ENCODE measurements around the gene ARVCF.
"Not testable (repeated sequence)": the region's sequence is repeated elsewhere in the genome, so short reads cannot be mapped to it uniquely, and the experiment has no call there.

ARVCF gene

GRCh38 chr22:19959043-19959586, 57.5 kb downstream of the ARVCF start:
- DNase-seq, result no peak

DNA sequence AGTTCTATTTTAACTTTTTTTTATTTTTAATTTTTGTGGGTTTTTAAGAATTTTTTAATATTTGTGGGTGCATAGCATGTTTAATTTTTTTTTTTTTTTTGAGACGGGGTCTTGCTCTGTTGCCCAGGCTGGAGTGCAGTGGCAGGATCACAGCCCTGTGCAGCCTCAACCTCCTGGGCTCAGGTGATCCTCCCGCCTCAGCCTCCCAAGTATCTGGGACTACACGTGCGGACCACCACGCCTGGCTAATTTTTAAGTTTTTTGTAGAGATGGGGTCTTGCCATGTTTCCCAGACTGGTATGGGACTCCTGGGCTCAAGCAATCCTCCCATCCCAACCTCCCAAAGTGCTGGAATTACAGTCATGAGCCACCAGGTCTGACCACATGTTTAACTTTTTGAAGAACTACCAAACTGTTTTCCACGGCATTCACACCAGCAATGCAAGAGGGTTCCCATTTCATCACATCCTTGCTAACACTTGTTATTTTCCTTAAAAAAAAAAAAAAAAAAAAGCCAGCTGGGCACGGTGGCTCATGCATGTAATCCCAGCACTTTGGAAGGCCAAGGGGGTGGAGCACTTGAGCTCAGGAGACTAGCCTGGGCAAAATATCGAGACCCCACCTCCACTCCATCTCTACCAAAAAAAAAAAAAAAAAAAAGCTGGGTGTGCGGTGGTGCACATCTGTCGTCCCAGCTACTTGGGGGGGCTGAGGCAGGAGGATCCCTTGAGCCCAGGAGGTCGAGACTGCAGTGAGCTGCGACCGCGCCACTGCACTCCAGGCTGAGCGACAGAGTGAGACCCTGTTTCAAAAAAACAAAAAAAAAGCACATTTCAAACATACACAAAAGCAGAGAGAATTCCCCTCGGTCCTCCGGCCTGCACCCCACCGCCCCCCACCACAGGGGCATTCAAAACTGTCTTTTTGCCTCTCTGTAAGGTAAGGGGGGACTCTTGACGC, 58.3 kb downstream of the ARVCF start:
- no peak for DNase-seq

DNA sequence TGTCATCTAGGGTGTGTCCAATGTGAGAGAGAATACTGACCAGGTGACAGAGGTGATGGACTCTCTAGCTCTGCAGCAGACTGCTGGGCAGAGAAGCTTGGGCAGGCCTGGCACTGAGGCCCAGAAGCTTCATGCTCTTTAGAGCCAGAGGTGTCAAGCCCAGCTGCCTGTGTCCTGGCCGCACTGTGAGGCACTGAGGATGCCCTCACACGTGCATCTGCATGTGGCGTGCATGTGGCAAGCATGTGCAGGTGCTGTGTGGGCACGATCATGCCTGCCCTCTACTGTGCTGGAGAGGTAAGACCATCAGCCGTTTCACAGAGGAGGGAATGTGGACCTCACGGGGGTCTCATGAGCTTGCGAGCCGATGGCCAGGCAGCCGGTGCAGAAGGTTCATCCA, 59.2 kb downstream of the ARVCF start:
- DNase-seq, result no peak

GRCh38 chr22:19955241-19956128, 61.1 kb downstream of the ARVCF start:
- no peak for DNase-seq

- DNase-seq, result no peak
These were observed 65.3 kb downstream of the ARVCF start for GRCh38 chr22:19951346-19951745.

DNA sequence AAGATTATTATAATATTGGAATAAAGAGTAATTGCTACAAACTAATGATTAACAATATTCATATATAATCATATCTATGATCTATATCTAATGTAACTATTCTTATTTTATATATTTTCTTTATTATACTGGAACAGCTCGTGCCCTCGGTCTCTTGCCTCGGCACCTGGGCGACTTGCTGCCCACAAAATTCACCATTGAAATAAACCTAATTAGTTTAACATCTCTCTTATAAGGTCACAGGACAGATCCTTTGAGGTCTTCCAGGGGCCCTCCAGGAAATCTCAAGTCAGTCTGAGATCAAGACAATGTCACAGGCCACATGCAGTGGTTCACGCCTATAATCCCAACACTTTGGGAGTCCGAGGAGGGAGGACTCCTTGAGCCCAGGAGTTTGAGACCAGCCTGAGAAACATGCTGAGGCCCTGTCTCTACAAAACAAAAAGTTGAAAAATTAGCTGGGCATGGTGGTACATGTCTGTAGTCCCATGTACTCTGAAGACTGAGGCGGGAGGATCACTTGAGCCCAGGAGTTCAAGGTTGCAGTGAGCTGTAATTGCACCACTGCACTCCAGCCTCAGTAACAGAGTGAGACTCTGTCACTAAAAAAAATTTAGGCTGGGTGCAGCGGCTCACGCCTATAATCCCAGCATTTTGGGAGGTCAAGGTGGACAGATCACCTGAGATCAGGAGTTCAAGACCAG, 68.4 kb downstream of the ARVCF start:
- no peak for DNase-seq

- no peak for DNase-seq
These were observed 73.3 kb downstream of the ARVCF start for GRCh38 chr22:19943082-19944026.

- DNase-seq, result peak; percentile 21
These were observed 74.2 kb downstream of the ARVCF start for GRCh38 chr22:19942157-19943081.

GRCh38 chr22:19941365-19942082, 75.1 kb downstream of the ARVCF start, which contains the start of the genes COMT and TXNRD2:
TSS of gene COMT (plus strand) at chr22:19941772. CDS start at chr22:19962527, 20,755 bp downstream.
TSS of gene TXNRD2 (minus strand) at chr22:19941818. CDS start at chr22:19941803, 15 bp downstream.
- DNase-seq, result peak; percentile 81

- no peak for DNase-seq
These were observed 75.9 kb downstream of the ARVCF start for GRCh38 chr22:19940536-19941364.

GRCh38 chr22:19937616-19938473, 78.8 kb downstream of the ARVCF start:
- DNase-seq, result no peak

- DNase-seq, result no peak
These were observed 80.1 kb downstream of the ARVCF start for GRCh38 chr22:19936513-19936912.

- not testable (repeated sequence) for DNase-seq
These were observed 81.4 kb downstream of the ARVCF start for GRCh38 chr22:19935123-19935718.

DNA sequence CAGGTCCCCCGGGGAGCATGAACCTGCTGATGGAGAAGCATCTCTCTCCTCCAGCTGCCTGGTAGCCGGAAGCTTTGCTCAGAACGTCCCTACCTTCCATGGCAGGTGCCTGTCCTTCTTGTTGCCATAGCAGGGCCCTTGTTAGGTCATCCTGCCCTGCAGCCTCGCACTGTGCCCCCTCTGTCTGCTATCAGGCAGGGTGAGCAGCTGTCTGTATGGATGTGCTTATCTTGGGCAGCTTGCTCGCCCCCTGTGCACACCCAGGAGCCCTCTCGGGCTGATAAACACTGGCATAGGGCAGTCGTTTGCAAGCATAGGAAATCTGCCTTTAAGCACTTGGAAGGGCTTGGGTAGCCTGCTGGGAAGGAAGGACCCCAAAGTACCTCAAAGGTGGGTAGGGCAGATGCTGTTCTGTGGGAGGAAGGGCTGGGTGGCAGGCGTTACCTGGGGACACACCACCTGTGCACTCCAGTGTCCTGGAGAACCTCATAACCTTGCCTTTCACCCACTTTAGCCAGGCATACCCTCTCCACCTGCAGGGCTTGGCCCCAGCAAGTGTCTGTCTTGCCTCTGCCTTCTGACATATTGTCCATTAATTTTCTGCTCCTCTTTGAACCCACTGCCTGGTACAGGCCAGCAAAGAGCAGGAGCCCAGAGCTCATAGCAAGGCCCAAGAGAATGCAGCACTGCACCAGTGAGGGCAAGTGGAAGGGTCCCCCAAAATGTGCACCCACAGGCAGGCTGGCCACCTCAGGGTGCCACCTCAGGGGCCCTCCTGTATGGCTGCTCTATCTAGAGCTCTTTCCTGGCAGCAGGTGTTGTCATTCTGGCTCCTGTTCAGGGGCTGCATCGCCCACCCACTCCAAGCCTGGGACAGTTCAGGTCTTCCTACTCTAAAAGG, 83.0 kb downstream of the ARVCF start:
- no peak for DNase-seq

GRCh38 chr22:19932367-19933206, 84.0 kb downstream of the ARVCF start:
- DNase-seq, result no peak

Measured in CD4-positive, alpha-beta T cell treated with Interleukin-17A for 4 hours (primary cell).